Skeletal muscle tissue (tissue), 4 donors: Measurements from ENCODE around the gene SLC22A3. TPM values are rescaled to one million over a fixed set of nuclear protein-coding genes. Genes with fewer than 3 reads are reported as not detected.
"Not testable (repeated sequence)": the region's sequence is repeated elsewhere in the genome, so short reads cannot be mapped to it uniquely, and the experiment has no call there.

ENCODE experiments used
- H3K27ac ChIP-seq: one replicate; pipeline ENCODE4 v1.7.0; 2013; ENCODE audit warnings: mild to moderate bottlenecking, low read depth, low read length, inconsistent platforms
- H3K27me3 ChIP-seq, 3 donors: one replicate each; pipeline ENCODE4 v1.7.0; 2013; ENCODE audit warnings: low read length in 3 of 3; ENCODE audit not compliant: control insufficient read depth in 3 of 3, insufficient read depth in 3 of 3
- H3K36me3 ChIP-seq, 3 donors: one replicate each; pipeline ENCODE4 v1.7.0; 2013; ENCODE audit warnings: low read length in 3 of 3; ENCODE audit not compliant: control insufficient read depth in 3 of 3, insufficient read depth in 3 of 3
- H3K4me1 ChIP-seq, 3 donors: one replicate each; pipeline ENCODE4 v1.7.0; 2013; ENCODE audit warnings: low read length in 3 of 3, mild to moderate bottlenecking in 3 of 3; ENCODE audit not compliant: control insufficient read depth in 3 of 3, insufficient read depth in 3 of 3
- H3K4me3 ChIP-seq, 3 donors: one replicate each; pipeline ENCODE4 v1.7.0; 2013; ENCODE audit warnings: low read length in 3 of 3
- H3K9ac ChIP-seq, 3 donors: one replicate each; pipeline ENCODE4 v1.7.0; 2013; ENCODE audit warnings: low read length in 3 of 3, mild to moderate bottlenecking in 3 of 3, moderate library complexity in 2 of 3, low read depth in 1 of 3
- H3K9me3 ChIP-seq, 3 donors: one replicate each; pipeline ENCODE4 v1.7.0; 2013; ENCODE audit warnings: low read length in 3 of 3; ENCODE audit not compliant: control insufficient read depth in 3 of 3
- total RNA-seq: library from RNA; depleted of rRNA; stranded (reverse); fragments of >200 nt; gene quantifications from one replicate; pipeline ENCODE4 v1.2.3, GENCODE V29; 2014
- donor health status: Osteomylitis.

The SLC22A3 gene
- 8.4 TPM for total RNA-seq

GRCh38 chr6:160348223-160349019 is at the start of gene SLC22A3:
Gene SLC22A3 (plus strand): TSS chr6:160348378. CDS start chr6:160348420, 42 bp downstream.
- H3K27ac ChIP-seq: peak within 1 kb of the TSS; percentile 64
- peak within 1 kb of the TSS; percentile 52 to 91 (median 68) for H3K9ac ChIP-seq
- H3K4me3 ChIP-seq: peak within 1 kb of the TSS; percentile 60 to 88 (median 73)
- H3K9me3 ChIP-seq: no peaks in the 10 kb centered on the region
- H3K36me3 ChIP-seq: peaks cover 0 to 8% (median 0%) of the 10 kb centered on the region in 3 donors
- peaks cover 0 to 19% (median 9%) of the 10 kb centered on the region in 3 donors for H3K27me3 ChIP-seq
- peaks cover 11 to 18% (median 13%) of the 10 kb centered on the region in 3 donors for H3K4me1 ChIP-seq

GRCh38 chr6:160299559-160299958 is 48.6 kb upstream of the SLC22A3 start:
- H3K9me3 ChIP-seq: no peaks in the 10 kb centered on the region
- no peaks in the 10 kb centered on the region for H3K36me3 ChIP-seq
- no peaks in the 10 kb centered on the region for H3K27me3 ChIP-seq

GRCh38 chr6:160300076-160300695 is 48.0 kb upstream of the SLC22A3 start:
- H3K27ac ChIP-seq: no peak overlapping the region
- H3K4me1 ChIP-seq: peaks cover 10 to 20% (median 13%) of the 10 kb centered on the region in 3 donors
- no peaks in the 10 kb centered on the region for H3K36me3 ChIP-seq
- no peak overlapping the region for H3K4me3 ChIP-seq
- no peak overlapping the region for H3K9ac ChIP-seq
- no peaks in the 10 kb centered on the region for H3K27me3 ChIP-seq
- no peaks in the 10 kb centered on the region for H3K9me3 ChIP-seq

More at GRCh38 chr6:160299559-160299958, 48.6 kb upstream of the SLC22A3 start:
- no peak overlapping the region for H3K9ac ChIP-seq
- no peak overlapping the region for H3K27ac ChIP-seq
- no peak overlapping the region for H3K4me3 ChIP-seq
- H3K4me1 ChIP-seq: peaks cover 10 to 20% (median 13%) of the 10 kb centered on the region in 3 donors

- Histone ChIP-seq H3K27me3 (no peaks in the 10 kb centered on the region), H3K9me3 (no peaks in the 10 kb centered on the region), H3K4me1 (peaks cover 10 to 20% (median 13%) of the 10 kb centered on the region in 3 donors), H3K4me3 (peak overlapping the region in 1 of 3 donors; percentile 32), H3K9ac (peak overlapping the region in 1 of 3 donors; percentile 10), H3K27ac (no peak overlapping the region), H3K36me3 (no peaks in the 10 kb centered on the region)
Observed at GRCh38 chr6:160301339-160301738, 46.8 kb upstream of the SLC22A3 start.

- not testable (repeated sequence) for H3K27ac ChIP-seq, H3K9ac ChIP-seq, H3K9me3 ChIP-seq, H3K4me3 ChIP-seq, H3K36me3 ChIP-seq, H3K27me3 ChIP-seq
- peaks cover 10 to 19% (median 13%) of the 10 kb centered on the region in 3 donors for H3K4me1 ChIP-seq
Observed at GRCh38 chr6:160302431-160303082, 45.6 kb upstream of the SLC22A3 start.

- H3K4me3 ChIP-seq: no peak overlapping the region
- no peak overlapping the region for H3K27ac ChIP-seq
- no peaks in the 10 kb centered on the region for H3K36me3 ChIP-seq
- H3K9ac ChIP-seq: no peak overlapping the region
- H3K9me3 ChIP-seq: no peaks in the 10 kb centered on the region
- no peaks in the 10 kb centered on the region for H3K27me3 ChIP-seq
- peaks cover 10 to 16% (median 13%) of the 10 kb centered on the region in 3 donors for H3K4me1 ChIP-seq
Observed at GRCh38 chr6:160303806-160304205, 44.4 kb upstream of the SLC22A3 start.

GRCh38 chr6:160305926-160306713 is 42.1 kb upstream of the SLC22A3 start:
- H3K9me3 ChIP-seq: peaks cover 0 to 4% (median 0%) of the 10 kb centered on the region in 3 donors
- H3K27me3 ChIP-seq: no peaks in the 10 kb centered on the region
- no peak overlapping the region for H3K27ac ChIP-seq
- no peak overlapping the region for H3K4me3 ChIP-seq
- no peaks in the 10 kb centered on the region for H3K36me3 ChIP-seq
- H3K4me1 ChIP-seq: peaks cover 4 to 6% (median 4%) of the 10 kb centered on the region in 3 donors
- no peak overlapping the region for H3K9ac ChIP-seq

- Histone ChIP-seq H3K36me3 (no peaks in the 10 kb centered on the region), H3K27me3 (no peaks in the 10 kb centered on the region), H3K9me3 (peaks cover 0 to 4% (median 4%) of the 10 kb centered on the region in 3 donors), H3K4me3 (no peak overlapping the region), H3K9ac (no peak overlapping the region), H3K4me1 (no peaks in the 10 kb centered on the region), H3K27ac (no peak overlapping the region)
Observed at GRCh38 chr6:160309718-160310117, 38.5 kb upstream of the SLC22A3 start.

- no peak overlapping the region for H3K9ac ChIP-seq
- peaks cover 0 to 4% (median 4%) of the 10 kb centered on the region in 3 donors for H3K9me3 ChIP-seq
- no peaks in the 10 kb centered on the region for H3K36me3 ChIP-seq
- H3K4me3 ChIP-seq: no peak overlapping the region
- no peaks in the 10 kb centered on the region for H3K4me1 ChIP-seq
- H3K27ac ChIP-seq: no peak overlapping the region
- no peaks in the 10 kb centered on the region for H3K27me3 ChIP-seq
Observed at GRCh38 chr6:160312900-160313299, 35.3 kb upstream of the SLC22A3 start.
